Ishikawa (cell line): ENCODE data around the gene STRBP.

Experiments used
- CEBPB ChIP-seq: IDR thresholded peaks from 2 replicates; pipeline ENCODE4 v1.6.1; 2012
- EP300 ChIP-seq: IDR thresholded peaks from 2 replicates; pipeline ENCODE4 v1.6.1; 2012; ENCODE audit warnings: borderline replicate concordance
- FOXM1 ChIP-seq: IDR thresholded peaks from 2 replicates; pipeline ENCODE4 v1.6.1; 2012; ENCODE audit warnings: low read depth, borderline replicate concordance
- NFIC ChIP-seq: IDR thresholded peaks from 2 replicates; pipeline ENCODE4 v1.6.1; 2012
- RAD21 ChIP-seq: IDR thresholded peaks from 2 replicates; pipeline ENCODE4 v1.6.1; 2012; ENCODE audit warnings: low read depth
- REST ChIP-seq: IDR thresholded peaks from 2 replicates; pipeline ENCODE4 v1.6.1; 2012; ENCODE audit warnings: low read depth, mild to moderate bottlenecking
- TEAD4 ChIP-seq: IDR thresholded peaks from 2 replicates; pipeline ENCODE4 v1.6.1; 2012
- TF ChIP-seq, protein P1 (sequence below): IDR thresholded peaks from 2 replicates; pipeline ENCODE4 v1.6.1; 2012

- TF ChIP-seq RAD21 (no peak), FOXM1 (no peak), CEBPB (no peak), NFIC (no peak), REST (no peak), TEAD4 (no peak), EP300 (no peak)
- TF ChIP-seq, protein P1, sequence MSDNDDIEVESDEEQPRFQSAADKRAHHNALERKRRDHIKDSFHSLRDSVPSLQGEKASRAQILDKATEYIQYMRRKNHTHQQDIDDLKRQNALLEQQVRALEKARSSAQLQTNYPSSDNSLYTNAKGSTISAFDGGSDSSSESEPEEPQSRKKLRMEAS: no peak
Observed at GRCh38 chr9:123128591-123128990, 139.8 kb downstream of the STRBP start.
